Large intestine (tissue), 12 donors: ENCODE data around the gene PAQR5. TPM values are rescaled to one million over a fixed set of nuclear protein-coding genes. Genes with fewer than 3 reads are reported as not detected.

Experiments used
- DNase-seq, 2 donors: peaks; one replicate each; pipeline versions ENCODE4 v3.0.0 to v3.0.0-alpha.2; 2013
- H3K27ac ChIP-seq: one replicate; pipeline ENCODE4 v1.5.1; 2013; ENCODE audit warnings: low read length
- H3K27me3 ChIP-seq: 2 replicates; pipeline ENCODE4 v1.6.1; 2013; ENCODE audit warnings: low read length; ENCODE audit not compliant: control insufficient read depth, insufficient read depth
- H3K36me3 ChIP-seq: 2 replicates; pipeline ENCODE4 v1.6.1; 2013; ENCODE audit warnings: low read length; ENCODE audit not compliant: control insufficient read depth, insufficient read depth
- H3K4me1 ChIP-seq: one replicate; pipeline ENCODE4 v1.6.1; 2013; ENCODE audit warnings: low read length; ENCODE audit not compliant: control insufficient read depth, insufficient read depth
- H3K4me3 ChIP-seq: one replicate; pipeline ENCODE4 v1.5.1; 2013; ENCODE audit warnings: low read length
- H3K9me3 ChIP-seq: one replicate; pipeline ENCODE4 v1.6.1; 2013; ENCODE audit warnings: mild to moderate bottlenecking, low read depth, low read length, moderate library complexity; ENCODE audit not compliant: control insufficient read depth
- WGBS: methylation state at CpG from one replicate; pipeline ENCODE4 v1.1.5; 2013; ENCODE audit warnings: low lambda C conversion rate; ENCODE audit not compliant: insufficient coverage; 5-methylcytosine and 5-hydroxymethylcytosine counted together
- long read RNA-seq, 11 donors: transcript quantifications; one replicate each; lab custom pipeline, GENCODE V29; 2026
- polyA plus RNA-seq: library from polyadenylated mRNA; unstranded; fragments of 120-200 nt; gene quantifications from one replicate; pipeline ENCODE4 v1.2.1, GENCODE V29; 2013

Gene PAQR5, protein sequence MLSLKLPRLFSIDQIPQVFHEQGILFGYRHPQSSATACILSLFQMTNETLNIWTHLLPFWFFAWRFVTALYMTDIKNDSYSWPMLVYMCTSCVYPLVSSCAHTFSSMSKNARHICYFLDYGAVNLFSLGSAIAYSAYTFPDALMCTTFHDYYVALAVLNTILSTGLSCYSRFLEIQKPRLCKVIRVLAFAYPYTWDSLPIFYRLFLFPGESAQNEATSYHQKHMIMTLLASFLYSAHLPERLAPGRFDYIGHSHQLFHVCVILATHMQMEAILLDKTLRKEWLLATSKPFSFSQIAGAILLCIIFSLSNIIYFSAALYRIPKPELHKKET
- polyA plus RNA-seq = 3.4 TPM
- long read RNA-seq, donor 1, full-length matches to known transcripts = 1 of 1 reads
- long read RNA-seq, donor 1, partial matches to known transcripts = 0 of 1 reads
- long read RNA-seq, donor 1, other reads (novel, unspliced or antisense) = 0 of 1 reads
- long read RNA-seq, donor 2, full-length matches to known transcripts = 2 of 2 reads
- long read RNA-seq, donor 2, partial matches to known transcripts = 0 of 2 reads
- long read RNA-seq, donor 2, other reads (novel, unspliced or antisense) = 0 of 2 reads
- long read RNA-seq, donor 3 = 0 reads
- long read RNA-seq, donor 4 = 0 reads
- long read RNA-seq, donor 5, partial matches to known transcripts = 0 of 1 reads
- long read RNA-seq, donor 5, other reads (novel, unspliced or antisense) = 0 of 1 reads
- long read RNA-seq, donor 6 = 0 reads
- long read RNA-seq, donor 7 = 0 reads
- long read RNA-seq, donor 8 = 0 reads
- long read RNA-seq, donor 9 = 0 reads
- long read RNA-seq, donor 10 = 0 reads
- long read RNA-seq, donor 11 = 0 reads

DNA sequence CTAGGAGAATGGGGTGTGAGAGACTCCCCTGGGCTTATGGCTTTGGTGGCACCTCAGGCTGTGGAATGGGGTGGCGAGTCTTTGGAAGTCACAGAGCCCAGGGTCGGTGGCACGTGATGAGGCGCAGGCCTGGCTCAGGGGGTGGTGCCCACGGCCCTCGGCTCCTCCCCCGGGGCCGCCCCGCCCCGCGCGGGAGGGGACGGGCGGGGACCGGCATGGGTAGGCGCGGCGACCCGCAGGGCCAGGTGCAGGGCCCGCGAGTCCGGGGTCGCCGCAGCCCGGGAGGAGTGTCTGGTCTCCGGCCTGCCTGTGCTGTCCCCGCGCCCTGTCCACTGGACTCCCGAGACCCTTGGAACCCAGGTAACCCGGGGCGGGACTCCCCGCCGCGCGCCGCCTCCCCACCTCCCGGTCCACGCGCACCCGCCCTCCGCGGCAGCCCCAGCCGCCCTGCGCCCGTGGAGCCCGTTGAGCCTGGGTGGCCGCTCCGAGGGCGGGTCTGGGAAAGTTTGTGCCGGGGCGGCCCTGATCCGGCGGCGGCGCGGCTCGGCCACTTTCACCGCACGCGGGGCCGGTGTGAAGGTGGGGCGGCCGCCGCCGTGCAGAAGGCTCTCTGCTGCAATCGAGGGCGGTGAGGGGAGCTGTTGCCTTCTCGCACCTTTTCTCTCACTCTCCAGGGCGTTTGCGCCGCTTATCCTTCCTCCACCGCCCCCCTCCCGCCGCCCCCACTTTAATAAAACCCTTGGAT, at the start of gene PAQR5:
TSS of gene PAQR5 (plus strand) at position 216 of the 745 bp plus-strand sequence. CDS start 61,169 bp downstream, outside the sequence.
- no peak within 1 kb of the TSS for H3K4me3 ChIP-seq
- peak; percentile 38 to 68 for DNase-seq
- H3K4me1 ChIP-seq = peaks cover 15% of the 10 kb centered on the region
- peaks cover 24% of the 10 kb centered on the region for H3K27me3 ChIP-seq
- no peak within 1 kb of the TSS for H3K27ac ChIP-seq
- H3K36me3 ChIP-seq = no peaks in the 10 kb centered on the region
- no CpG with 5 or more reads among the region's 74 CpGs for WGBS
- no peaks in the 10 kb centered on the region for H3K9me3 ChIP-seq

DNA sequence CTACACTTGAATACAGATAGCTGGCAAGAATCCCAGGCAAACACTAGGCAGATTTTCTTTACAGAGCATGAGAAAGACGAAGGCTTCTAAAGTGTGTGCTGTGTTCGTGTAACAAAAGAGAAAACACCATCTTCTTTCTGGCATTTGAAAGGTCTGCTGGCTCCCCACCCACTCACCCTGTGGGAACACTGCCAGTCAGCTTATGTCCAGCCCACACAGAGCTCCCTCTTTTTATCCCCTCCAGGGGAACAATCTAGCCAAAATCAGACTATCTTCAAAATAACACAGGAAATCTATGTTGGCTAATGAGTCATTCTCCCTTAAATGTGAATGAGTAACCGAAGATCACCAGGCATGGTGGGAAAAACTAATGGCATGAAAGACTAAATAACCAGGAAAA, 45.6 kb upstream of the PAQR5 start:
- Histone ChIP-seq H3K36me3 (peaks cover 3% of the 10 kb centered on the region), H3K27ac (no peak overlapping the region), H3K4me3 (no peak overlapping the region), H3K27me3 (no peaks in the 10 kb centered on the region), H3K4me1 (no peaks in the 10 kb centered on the region), H3K9me3 (no peaks in the 10 kb centered on the region)
- 83% methylated on average over 1 of the region's 3 CpGs for WGBS
- no peak for DNase-seq

DNA sequence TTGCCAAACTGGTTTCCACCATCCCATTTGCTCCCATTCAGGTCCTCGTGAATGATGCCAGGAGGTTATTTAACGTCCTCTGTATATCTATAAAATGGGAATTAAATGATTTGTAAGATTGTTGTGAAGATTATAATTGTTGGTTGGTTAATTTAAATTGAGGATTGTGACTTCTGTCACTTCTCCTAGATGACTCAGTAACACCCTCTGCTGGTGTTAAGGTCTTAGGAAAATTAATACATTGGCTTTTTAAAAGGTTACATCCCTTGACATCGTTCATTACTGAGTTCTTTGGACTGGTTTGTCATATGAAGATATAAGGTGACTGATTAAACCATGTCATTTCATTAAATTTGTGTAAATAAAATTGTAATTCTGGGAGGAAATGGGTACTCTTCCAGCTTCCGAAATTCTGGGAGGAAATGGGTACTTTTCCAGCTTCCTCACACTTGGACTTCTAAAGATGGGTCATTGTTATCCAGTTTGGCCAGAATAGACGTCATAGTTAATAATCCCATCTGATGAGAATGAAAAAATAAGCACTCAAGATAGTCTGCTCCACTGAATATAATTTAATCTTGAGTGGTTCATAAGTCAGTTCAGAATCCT, 33.3 kb upstream of the PAQR5 start:
- peak in 1 of 2 donors; percentile 18 for DNase-seq
- no CpG with 5 or more reads among the region's 5 CpGs for WGBS
- H3K36me3 ChIP-seq = peaks cover 8% of the 10 kb centered on the region
- H3K9me3 ChIP-seq = no peaks in the 10 kb centered on the region
- H3K4me1 ChIP-seq = no peaks in the 10 kb centered on the region
- no peak overlapping the region for H3K27ac ChIP-seq
- H3K27me3 ChIP-seq = no peaks in the 10 kb centered on the region
- H3K4me3 ChIP-seq = no peak overlapping the region

DNA sequence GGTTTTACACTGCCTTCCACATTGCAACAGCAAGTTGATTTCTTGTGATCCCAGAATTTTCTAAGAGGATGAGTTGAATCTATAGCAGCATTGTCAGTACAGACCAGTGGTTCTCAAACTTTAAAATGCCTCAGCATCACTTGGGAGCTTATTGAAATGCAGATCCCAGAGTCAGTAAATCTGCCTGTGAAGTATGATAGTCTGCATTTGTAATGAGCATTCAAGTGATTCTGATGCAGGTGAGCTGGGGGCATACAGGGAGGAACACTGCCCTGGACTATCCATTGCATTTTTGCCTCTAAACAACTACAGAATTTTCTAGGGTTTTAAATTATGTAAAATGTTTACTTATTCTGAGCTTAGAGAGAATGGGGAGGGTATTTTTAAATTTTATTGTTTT, 27.5 kb upstream of the PAQR5 start:
- no peak overlapping the region for H3K4me3 ChIP-seq
- no peak for DNase-seq
- no peak overlapping the region for H3K27ac ChIP-seq
- H3K9me3 ChIP-seq = no peaks in the 10 kb centered on the region
- H3K4me1 ChIP-seq = no peaks in the 10 kb centered on the region
- no peaks in the 10 kb centered on the region for H3K27me3 ChIP-seq
- H3K36me3 ChIP-seq = peaks cover 6% of the 10 kb centered on the region

DNA sequence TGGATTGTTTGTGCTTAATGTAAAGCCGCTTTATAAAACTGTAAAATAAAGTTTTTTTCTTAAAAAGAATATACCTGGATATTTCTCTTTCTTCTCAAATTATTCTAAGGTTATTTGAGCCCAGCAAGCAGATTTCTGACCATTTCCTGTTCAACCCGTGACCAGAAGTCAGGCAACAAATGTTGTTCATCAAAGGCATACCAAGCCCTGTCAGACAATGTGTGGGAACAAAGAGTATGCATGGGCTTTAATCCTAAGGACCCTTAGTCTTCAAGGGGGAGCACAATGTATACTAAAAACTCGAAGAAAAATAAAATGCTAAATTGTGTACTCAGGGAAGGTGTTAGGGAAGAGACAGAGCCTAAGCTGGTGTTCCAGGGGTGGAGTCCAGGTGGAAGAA, 26.6 kb upstream of the PAQR5 start:
- Histone ChIP-seq H3K36me3 (peaks cover 3% of the 10 kb centered on the region), H3K4me3 (no peak overlapping the region), H3K9me3 (no peaks in the 10 kb centered on the region), H3K27ac (no peak overlapping the region), H3K4me1 (no peaks in the 10 kb centered on the region), H3K27me3 (no peaks in the 10 kb centered on the region)
- DNase-seq = no peak
- WGBS = 100% methylated on average over 1 of the region's 3 CpGs

DNA sequence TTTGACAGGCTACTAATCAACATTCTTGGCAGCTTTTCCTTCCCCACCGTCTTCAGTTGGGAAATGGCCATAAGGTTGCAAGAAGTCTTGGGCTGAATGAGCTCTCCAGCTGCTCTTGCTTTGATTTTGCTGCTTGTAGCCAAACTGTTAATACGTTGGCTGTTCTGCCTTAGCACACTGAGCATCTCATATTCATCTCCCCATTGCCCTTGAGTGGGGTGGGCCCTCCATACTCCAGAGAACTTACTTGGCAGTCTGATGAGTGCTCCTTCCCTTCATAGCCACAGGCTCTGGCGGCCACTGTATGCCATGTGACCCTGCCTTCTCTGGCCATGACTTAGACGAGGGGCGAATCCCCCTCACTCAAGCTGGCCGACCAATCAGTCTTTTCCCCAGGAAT, 25.8 kb upstream of the PAQR5 start:
- DNase-seq = no peak
- H3K27me3 ChIP-seq = no peaks in the 10 kb centered on the region
- H3K36me3 ChIP-seq = peaks cover 3% of the 10 kb centered on the region
- WGBS = 80% methylated on average over 1 of the region's 6 CpGs
- no peak overlapping the region for H3K27ac ChIP-seq
- no peak overlapping the region for H3K4me3 ChIP-seq
- H3K4me1 ChIP-seq = no peaks in the 10 kb centered on the region
- H3K9me3 ChIP-seq = no peaks in the 10 kb centered on the region

DNA sequence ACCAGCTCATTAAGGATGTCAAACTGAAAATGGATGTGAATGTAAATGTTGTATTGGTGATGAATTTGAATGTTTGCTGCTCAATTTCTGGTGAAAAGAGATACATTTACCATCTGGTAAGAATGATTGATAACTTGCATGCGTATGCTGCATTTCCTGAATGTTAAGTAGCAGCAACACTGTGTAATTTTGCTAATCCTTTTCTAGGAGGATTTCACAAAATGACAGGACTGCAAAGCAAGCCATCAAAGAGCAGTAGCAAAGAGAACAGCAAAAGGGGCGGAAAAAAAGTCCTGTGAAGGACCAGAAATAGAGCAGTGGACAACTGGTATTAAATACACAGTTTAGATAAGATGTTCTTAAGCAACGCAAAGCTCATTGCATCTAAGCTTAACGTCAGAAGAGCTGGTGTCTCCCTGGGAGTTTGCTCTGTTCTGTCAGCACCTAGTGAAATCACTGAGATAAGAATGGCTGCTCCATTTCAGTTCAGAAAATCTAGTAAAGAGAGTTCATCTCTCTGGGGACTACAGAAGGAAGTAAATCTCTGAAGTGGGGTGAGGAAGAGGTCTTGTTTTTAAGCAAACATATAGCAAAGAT, 23.5 kb upstream of the PAQR5 start:
- no peak overlapping the region for H3K4me3 ChIP-seq
- no peaks in the 10 kb centered on the region for H3K27me3 ChIP-seq
- no peak for DNase-seq
- H3K36me3 ChIP-seq = no peaks in the 10 kb centered on the region
- no peaks in the 10 kb centered on the region for H3K9me3 ChIP-seq
- H3K4me1 ChIP-seq = no peaks in the 10 kb centered on the region
- WGBS = 29% methylated on average over 2 of the region's 4 CpGs
- H3K27ac ChIP-seq = no peak overlapping the region

DNA sequence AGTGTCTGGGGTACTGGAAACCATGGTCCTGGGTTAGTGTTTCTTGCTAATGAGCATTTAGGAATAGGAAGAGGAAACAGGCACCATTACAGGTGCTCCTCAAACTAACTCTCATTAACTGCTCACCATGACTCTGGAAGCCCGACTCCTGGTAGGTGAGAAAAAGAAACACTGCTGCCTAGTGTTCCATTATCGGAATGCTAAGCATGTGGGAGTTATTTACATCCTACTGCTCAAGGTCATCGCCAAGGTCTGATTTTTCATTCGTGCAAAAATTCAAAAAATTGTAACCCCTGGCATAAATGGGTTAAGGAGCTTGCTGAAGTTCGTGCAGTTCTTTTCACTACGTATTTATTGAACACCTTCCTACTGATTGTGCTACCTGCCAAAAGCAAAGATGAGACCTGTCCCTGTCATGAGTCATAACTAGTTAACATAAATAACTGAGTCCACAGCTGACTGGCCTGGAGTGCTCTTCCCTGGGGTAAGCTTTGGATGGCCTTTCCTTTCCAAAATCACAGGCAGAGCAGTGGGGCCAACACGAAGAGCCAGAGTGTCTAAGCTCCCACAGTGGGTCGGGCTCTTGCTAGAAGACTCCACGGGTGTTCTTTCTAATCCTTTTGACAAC, 22.7 kb upstream of the PAQR5 start:
- no peak overlapping the region for H3K4me3 ChIP-seq
- H3K27me3 ChIP-seq = no peaks in the 10 kb centered on the region
- H3K36me3 ChIP-seq = no peaks in the 10 kb centered on the region
- DNase-seq = no peak
- H3K27ac ChIP-seq = no peak overlapping the region
- no peaks in the 10 kb centered on the region for H3K9me3 ChIP-seq
- H3K4me1 ChIP-seq = no peaks in the 10 kb centered on the region
- WGBS = no CpG with 5 or more reads among the region's 9 CpGs

DNA sequence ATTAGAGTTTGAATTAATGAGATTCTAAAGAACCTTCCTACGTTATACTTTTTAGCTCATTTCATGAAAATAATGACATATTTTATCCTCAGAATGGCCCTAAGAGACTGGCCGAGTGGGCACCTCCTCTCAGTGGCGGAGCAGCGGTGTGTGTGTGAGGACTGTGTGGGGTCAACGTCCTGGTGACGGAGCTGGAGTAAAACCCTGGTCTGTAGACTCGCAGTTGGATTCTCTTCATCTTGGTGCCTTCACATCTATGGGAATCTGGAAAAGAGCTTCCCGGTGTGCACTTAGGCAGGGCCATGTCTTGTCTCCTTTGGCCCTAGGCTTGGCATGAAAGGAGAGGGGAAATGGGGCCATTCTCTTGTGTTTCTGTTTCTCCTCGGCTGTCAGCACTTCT, 21.4 kb upstream of the PAQR5 start:
- no peak for DNase-seq
- Histone ChIP-seq H3K36me3 (no peaks in the 10 kb centered on the region), H3K27me3 (no peaks in the 10 kb centered on the region), H3K27ac (no peak overlapping the region), H3K9me3 (no peaks in the 10 kb centered on the region), H3K4me1 (no peaks in the 10 kb centered on the region), H3K4me3 (no peak overlapping the region)
- WGBS = no CpG with 5 or more reads among the region's 9 CpGs
